Osteocyte (in vitro differentiated cells): ENCODE results near the gene NXN. TPM values are rescaled to one million over a fixed set of nuclear protein-coding genes. Genes with fewer than 3 reads are reported as not detected.

Source experiments
- DNase-seq: peaks from one replicate; pipeline ENCODE4 v3.0.0; 2021; ENCODE audit warnings: mixed read lengths; ENCODE audit not compliant: unreplicated experiment; ENCODE audit errors: extremely low spot score
- H3K27ac Mint-ChIP-seq: one replicate; pipeline ENCODE4 v1.8.0; 2021; ENCODE audit warnings: mild to moderate bottlenecking, mixed read lengths; ENCODE audit not compliant: unreplicated experiment
- H3K27me3 Mint-ChIP-seq: one replicate; pipeline ENCODE4 v1.8.0; 2021; ENCODE audit warnings: mixed read lengths; ENCODE audit not compliant: unreplicated experiment
- H3K36me3 Mint-ChIP-seq: one replicate; pipeline ENCODE4 v1.8.0; 2021; ENCODE audit warnings: mixed read lengths; ENCODE audit not compliant: unreplicated experiment
- H3K4me1 Mint-ChIP-seq: one replicate; pipeline ENCODE4 v1.8.0; 2021; ENCODE audit warnings: mixed read lengths; ENCODE audit not compliant: unreplicated experiment
- H3K4me3 Mint-ChIP-seq: one replicate; pipeline ENCODE4 v1.8.0; 2021; ENCODE audit warnings: mild to moderate bottlenecking, moderate library complexity, mixed read lengths; ENCODE audit not compliant: unreplicated experiment
- H3K9me3 Mint-ChIP-seq: one replicate; pipeline ENCODE4 v1.8.0; 2021; ENCODE audit warnings: mixed read lengths; ENCODE audit not compliant: unreplicated experiment
- total RNA-seq: library from RNA; stranded (reverse); gene quantifications from 2 replicates; pipeline ENCODE4 v1.2.1, GENCODE V29; 2021
- TF ChIP-seq, protein P1 (sequence below): fragments of 200-600 bp; sonication (generic); IDR thresholded peaks from 2 replicates; pipeline ENCODE4 v1.5.0; 2021; ENCODE audit warnings: antibody characterized with exemption, mild to moderate bottlenecking, moderate library complexity

Gene NXN
- total RNA-seq, 1 donor from 2014 or later: 123 TPM

DNA sequence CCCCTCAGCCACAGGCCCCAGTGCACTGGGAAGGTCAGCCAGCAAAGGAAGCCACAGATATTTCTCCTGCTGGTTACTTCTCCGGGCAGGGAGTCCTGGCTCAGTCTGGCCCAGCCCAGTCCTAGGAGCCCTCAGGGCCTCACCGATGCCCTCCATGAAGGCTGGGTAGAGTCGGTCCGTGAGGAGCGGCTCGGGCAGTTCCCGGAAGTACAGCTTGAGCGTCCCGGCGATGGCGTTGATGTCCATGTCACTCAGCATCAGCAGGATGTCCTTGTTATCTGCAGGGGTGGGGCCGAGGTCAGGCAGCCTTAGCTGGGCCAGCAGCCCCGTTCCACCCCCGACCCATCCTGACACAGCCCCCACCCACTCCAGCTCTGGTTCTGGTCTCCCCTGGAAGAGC is 31.0 kb upstream of the NXN start:
- no peak overlapping the region for H3K4me3 Mint-ChIP-seq
- no peaks in the 10 kb centered on the region for H3K27me3 Mint-ChIP-seq
- TF ChIP-seq, protein P1, sequence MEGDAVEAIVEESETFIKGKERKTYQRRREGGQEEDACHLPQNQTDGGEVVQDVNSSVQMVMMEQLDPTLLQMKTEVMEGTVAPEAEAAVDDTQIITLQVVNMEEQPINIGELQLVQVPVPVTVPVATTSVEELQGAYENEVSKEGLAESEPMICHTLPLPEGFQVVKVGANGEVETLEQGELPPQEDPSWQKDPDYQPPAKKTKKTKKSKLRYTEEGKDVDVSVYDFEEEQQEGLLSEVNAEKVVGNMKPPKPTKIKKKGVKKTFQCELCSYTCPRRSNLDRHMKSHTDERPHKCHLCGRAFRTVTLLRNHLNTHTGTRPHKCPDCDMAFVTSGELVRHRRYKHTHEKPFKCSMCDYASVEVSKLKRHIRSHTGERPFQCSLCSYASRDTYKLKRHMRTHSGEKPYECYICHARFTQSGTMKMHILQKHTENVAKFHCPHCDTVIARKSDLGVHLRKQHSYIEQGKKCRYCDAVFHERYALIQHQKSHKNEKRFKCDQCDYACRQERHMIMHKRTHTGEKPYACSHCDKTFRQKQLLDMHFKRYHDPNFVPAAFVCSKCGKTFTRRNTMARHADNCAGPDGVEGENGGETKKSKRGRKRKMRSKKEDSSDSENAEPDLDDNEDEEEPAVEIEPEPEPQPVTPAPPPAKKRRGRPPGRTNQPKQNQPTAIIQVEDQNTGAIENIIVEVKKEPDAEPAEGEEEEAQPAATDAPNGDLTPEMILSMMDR: no peak
- H3K9me3 Mint-ChIP-seq: no peaks in the 10 kb centered on the region
- peaks cover 6% of the 10 kb centered on the region for H3K36me3 Mint-ChIP-seq
- no peak for DNase-seq
- no peak overlapping the region for H3K27ac Mint-ChIP-seq
- H3K4me1 Mint-ChIP-seq: peaks cover 4% of the 10 kb centered on the region

- H3K4me3 Mint-ChIP-seq: no peak overlapping the region
- no peaks in the 10 kb centered on the region for H3K9me3 Mint-ChIP-seq
- H3K27me3 Mint-ChIP-seq: no peaks in the 10 kb centered on the region
- H3K27ac Mint-ChIP-seq: no peak overlapping the region
- no peak for DNase-seq
- H3K4me1 Mint-ChIP-seq: peaks cover 8% of the 10 kb centered on the region
- H3K36me3 Mint-ChIP-seq: peaks cover 11% of the 10 kb centered on the region
- TF ChIP-seq, protein P1: no peak
Measured at GRCh38 chr17:1010086-1010450, 30.5 kb upstream of the NXN start.

GRCh38 chr17:1009229-1010085 is 29.9 kb upstream of the NXN start:
- H3K4me1 Mint-ChIP-seq: peaks cover 12% of the 10 kb centered on the region
- DNase-seq: no peak
- TF ChIP-seq, protein P1: no peak
- H3K4me3 Mint-ChIP-seq: no peak overlapping the region
- peaks cover 13% of the 10 kb centered on the region for H3K36me3 Mint-ChIP-seq
- no peak overlapping the region for H3K27ac Mint-ChIP-seq
- no peaks in the 10 kb centered on the region for H3K27me3 Mint-ChIP-seq
- H3K9me3 Mint-ChIP-seq: no peaks in the 10 kb centered on the region

GRCh38 chr17:1008008-1008761 is 28.6 kb upstream of the NXN start:
- Mint-ChIP-seq H3K4me3 (no peak overlapping the region), H3K27ac (no peak overlapping the region), H3K27me3 (no peaks in the 10 kb centered on the region), H3K36me3 (peaks cover 13% of the 10 kb centered on the region), H3K4me1 (peaks cover 25% of the 10 kb centered on the region), H3K9me3 (no peaks in the 10 kb centered on the region)
- no peak for DNase-seq
- TF ChIP-seq, protein P1: no peak
